ENCODE data around the gene MFSD2A.

DNA sequence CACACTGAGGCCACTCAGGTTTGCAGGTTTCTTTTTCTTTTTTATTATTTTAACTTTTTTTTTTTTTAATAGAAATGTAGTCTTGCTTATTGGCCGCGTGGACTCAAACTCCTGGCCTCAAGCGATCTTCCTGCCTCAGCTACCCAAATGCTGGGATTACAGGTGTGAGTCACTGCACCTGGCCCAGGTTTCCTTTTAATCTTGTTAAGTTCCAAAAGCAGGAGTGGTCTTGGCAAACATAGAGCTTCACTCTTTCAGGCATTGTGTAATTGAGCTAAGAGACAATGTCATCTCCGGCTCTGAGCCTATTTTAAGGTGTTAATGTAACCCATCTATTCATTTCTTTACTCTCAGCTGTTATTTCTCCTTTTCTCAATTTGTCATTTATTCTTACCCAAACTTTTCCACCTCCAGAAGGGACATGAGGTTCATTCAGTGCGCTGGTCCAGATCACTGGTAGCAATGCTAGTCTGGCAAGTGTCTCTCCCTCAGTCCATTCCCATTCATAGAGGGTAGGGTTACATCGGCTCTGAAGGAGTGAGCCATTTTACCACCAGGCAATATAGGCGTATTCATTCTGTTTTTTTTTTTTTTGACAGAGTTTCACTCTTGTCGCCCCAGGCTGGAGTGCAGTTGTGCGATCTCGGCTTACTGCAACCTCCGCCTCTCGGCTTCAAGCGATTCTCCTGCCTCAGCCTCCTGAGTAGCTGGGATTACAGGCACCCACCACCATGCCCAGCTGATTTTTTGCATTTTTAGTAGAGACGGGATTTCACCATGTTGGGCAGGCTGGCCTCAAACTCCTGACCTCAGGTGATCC, 11.3 kb upstream of the MFSD2A start:
- no peak for TF ChIP-seq CTCF (IDR thresholded peaks at IDR 0.05; ENCODE audit: insufficient read depth, low read depth, low read length)
- TF ChIP-seq EZH2 (IDR thresholded peaks at IDR 0.05; ENCODE audit: insufficient read depth, low read length) = no peak

Data from astrocyte (in vitro differentiated cells and primary cell).